Ramos (cell line): ENCODE measurements around the gene AGAP1.

Source experiments
- in situ Hi-C: fragments of 300-500 bp; cut with MboI; formaldehyde crosslinking; loops from one replicate; pipeline ENCODE4 v1.14.3; 2022; ENCODE audit warnings: low sequenced_read_pairs; ENCODE audit not compliant: unreplicated experiment

Gene AGAP1

DNA sequence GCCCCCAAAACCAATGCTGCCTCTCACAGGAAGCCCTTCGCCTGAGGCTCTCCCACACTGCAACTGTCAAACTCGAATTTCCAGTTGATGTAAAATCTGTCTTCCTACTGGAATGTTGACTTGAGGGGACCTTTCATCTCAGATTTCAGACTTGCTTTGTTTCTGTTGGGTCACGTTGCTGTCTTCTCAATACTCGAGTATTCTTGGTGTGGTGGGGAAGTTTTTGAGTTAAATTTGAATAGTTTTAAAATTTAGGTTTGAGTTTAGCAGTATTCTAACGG is 50.8 kb downstream of the AGAP1 start:
- in situ Hi-C loops, result no loop called here

DNA sequence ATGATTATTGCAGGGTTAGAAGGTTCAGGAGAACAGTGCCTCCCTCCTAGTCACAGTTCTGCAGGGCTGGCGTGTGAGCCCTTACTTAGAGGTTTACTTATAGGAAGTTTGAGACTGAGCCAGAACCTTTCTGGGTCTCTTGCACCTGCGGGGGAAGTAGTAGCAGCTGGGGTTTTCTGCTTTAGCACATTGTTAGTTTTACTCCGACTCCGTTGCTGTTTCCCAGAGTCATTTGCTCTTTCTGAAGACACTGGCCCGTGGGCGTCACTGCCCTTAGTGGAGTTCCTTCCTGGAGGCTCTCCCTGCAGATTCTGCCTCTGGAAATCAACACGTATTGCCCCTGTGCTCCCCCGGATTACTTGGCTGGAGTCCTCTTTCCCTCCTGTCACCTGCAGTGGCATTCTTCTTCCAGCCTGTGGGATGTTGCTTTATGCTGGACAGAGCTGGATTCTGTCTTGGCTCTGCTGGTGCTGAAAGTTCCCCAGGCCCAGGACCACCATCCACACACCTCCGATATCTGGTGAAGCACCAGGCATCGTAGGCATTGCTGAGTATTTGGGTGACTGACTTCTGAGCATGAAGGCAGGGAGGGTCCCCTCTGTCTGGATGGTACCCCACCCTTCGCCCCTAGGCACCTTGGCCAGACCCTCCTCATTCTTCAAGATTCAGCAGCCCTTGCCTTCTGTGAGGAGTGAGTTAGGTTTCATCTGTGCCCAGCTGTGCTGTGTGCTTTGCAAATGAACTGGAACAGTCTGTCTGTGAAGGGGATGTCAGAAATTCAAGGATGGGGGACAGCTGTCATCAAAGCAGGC is 51.7 kb downstream of the AGAP1 start:
- in situ Hi-C loops, result no loop called here

DNA sequence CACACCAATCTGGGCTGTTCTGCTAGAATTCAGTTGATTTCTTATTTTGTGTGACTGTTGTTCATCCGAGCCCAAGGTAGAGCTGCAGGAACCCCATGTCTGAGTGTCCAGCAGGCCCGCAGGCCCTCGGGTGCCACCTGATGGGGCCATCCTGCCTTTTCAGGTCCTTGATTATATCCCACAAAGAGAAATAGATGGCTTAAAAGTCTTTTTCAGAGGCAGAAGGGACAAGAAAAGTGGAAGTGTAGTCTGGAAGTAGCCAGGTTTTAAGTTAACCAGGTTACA is 52.2 kb downstream of the AGAP1 start:
- in situ Hi-C loops, result no loop called here

DNA sequence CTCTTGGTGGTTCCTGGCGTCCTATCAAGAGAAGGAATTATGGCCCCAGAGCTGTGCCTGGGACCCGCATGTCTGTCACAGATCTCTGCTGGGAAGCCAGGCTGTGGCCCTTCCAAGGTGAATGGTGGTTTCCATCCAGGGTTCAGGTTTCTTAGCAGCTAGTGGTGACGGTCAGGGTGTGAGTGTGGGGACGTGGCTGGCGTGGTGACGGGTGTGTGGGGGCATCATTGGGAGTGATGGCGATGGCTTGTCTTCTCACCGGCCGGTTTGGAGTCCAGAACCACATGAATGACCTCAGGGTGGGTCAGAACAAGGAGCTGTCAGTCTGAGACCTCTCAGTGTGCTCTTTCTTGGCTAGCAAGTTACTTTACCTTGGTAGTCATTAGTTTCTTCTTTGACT is 52.6 kb downstream of the AGAP1 start:
- in situ Hi-C loops, result no loop called here

DNA sequence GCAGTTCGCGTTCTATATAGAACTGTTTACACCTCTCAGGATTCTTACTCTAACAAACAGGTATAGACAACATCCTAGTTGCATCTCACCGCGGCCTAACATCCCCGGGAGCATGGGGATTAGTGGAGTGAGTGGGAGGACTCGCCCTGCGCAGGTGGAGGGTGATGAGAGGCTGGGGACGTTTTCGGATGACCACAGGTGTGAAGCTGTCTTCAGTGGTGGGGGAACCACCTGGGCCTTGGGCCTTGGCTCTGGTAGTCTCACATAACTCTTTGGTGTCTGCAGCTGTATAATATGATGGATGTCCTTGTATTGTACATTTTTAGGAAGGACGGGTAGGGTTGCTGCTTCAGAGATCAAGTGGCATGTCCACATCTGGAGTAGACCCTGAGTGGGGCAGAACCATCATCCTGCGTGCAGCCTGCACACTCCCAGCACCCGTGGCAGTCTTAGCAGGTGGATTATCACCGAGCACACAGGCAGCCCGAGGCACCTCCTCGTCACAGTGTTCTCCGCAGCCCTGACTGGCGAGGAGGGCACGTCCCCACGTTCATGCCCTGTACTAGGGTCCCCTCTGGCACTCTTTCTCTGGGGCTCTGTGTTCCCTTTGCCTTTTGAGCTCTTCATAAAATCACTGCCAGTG is 56.0 kb downstream of the AGAP1 start:
- in situ Hi-C loops, result no loop called here

DNA sequence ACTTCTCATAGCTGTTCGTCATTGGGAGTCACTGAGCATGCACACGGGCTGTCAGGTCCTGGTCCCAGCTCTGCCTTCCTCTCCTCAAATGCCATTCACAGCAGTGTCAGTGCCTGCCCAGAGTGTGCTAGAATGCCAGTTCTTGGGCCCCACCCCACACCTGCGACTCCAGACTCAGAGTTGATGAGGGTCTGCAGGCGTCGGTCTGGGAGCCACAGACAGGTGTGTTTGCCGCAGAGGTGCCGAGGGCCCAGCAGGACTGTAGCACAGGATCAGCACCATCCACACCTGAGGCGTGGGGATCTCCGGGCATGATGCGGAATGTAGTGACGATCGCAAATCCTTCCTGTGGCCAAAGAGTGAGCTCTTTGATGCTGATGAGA is 56.5 kb downstream of the AGAP1 start:
- in situ Hi-C loops, result no loop called here

DNA sequence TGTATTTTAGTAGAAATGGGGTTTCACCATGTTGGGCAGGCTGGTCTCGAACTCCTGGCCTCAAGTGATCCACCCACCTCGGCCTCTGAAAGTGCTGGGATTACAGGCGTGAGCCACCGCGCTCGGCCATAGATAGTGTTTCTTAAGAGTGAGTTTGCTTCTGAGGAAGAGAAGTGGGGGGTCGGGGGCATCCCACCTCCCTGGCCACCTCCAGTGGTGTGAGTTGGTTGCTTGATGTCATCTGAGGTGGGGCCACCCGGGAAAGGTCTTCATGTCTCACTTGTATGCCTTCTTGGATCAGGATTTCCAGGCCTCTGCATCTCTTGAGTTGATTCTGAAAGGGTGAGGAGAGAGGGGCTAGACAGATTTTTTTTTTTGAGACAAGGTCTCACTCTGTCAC is 57.1 kb downstream of the AGAP1 start:
- in situ Hi-C loops, result no loop called here

DNA sequence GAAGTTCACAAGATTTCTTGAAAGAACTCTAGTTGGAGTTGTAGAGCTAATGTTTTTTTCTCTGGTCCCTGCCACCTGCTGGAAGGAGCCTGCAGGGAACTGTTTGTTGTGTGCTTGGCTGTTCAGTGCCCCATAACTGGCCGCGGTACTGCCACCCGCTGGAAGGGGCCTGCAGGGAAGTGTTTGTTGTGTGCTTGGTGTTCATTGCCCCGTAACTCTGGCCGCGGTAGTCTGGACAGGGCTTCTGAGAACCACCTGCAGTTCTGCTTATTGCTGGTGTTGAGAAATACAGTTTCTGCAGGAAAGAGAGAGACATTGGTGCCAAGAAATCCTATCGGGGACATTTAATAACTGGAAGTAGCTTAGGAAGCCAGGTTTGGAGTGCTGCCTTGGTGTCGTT is 58.1 kb downstream of the AGAP1 start:
- in situ Hi-C loops, result no loop called here

DNA sequence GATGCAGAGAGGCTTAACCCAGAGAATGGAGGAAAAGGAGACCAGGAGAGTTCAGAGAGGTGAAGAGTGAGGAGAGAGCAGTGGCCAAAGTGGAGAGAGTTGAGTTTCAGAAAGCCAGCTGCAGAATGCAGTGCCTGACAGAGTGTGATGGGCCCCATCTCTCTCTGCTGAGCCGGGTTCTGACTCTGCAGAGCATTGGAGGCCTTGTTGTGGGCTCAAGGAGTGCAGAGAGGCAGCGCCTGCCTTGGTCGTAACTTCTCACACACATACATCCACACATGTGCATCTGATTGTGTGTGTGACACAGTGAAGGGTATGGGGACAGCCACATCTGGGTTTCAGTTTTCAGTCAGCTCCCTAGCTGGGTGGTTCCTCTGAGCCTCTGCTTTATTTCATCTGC is 58.8 kb downstream of the AGAP1 start:
- in situ Hi-C loops, result no loop called here

DNA sequence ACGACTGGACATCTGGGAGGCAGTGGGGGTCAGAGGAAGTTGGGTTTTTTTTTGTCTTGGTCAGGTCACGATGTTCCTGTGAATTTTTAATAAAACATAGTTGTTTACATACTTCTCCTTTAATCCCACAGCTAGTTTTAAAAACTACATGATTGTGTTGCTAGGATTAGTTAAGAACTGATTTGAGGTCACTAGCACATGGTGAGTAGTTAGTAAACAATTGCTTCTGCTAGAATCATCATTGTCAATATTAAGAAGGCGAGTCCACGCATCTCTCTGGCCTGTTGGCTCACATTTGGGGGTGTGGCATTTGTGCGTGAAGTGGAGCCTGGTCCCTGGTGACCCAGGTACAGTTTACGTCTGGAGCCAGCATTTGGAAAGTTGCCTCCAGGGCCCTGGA is 59.4 kb downstream of the AGAP1 start:
- in situ Hi-C loops, result no loop called here

DNA sequence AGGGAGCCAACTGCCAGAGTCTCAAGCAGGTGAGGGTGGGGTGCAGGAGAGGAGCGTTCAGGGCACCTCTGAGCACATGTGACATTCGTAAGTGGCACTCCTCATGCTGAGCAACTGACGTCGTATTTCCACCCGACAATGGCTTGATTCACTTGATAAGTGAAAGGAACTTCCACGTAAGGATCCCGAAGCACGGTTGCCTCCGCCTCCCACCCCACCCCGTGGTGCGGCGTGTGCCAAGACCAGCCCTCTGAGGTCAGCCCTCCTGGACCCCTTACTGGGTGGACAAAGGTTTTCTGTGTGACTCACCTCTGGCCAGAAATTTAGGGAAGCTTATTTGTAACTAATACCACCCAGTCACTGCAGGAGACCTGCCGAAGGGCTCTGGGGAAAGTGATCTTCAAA is 59.9 kb downstream of the AGAP1 start:
- in situ Hi-C loops, result no loop called here

DNA sequence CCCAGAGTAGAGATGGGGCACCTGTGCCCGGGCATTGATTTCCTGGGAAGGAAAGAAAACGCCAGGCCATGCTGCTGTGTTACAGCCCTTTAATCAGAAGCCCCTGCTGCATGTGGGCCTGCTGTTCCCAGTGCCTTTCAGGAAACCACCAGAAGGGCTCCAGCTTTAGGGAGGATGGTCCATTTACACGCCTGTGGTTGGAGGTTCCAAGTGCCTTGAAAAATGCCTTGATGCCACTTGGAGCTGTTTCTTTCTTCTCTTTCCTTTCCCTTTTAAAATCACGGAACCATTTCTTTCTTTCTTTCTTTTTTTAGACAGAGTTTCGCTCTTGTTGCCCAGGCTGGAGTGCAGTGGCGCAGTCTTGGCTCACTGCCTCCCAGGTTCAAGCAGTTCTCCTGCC is 60.5 kb downstream of the AGAP1 start:
- in situ Hi-C loops, result no loop called here

DNA sequence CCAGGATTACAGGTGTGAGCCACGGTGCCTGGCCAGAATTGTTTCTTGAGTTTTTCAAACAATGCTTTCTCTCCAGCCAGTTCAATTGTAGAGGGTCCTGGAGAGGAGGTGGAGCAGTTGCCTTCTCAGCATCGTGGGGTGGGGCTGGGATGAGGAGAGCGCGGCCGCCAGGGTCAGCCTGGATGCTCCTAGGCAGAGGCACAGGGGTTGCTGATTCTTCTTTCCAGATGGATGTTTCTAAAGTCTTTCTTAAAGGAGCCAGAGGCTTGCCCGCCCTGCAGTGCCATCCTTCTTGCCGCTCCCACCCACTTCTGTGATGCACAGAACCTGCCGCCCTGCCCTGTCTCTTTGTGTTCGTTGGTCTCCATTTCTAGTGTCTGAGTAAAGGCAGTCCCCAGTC is 61.1 kb downstream of the AGAP1 start:
- in situ Hi-C loops, result no loop called here

DNA sequence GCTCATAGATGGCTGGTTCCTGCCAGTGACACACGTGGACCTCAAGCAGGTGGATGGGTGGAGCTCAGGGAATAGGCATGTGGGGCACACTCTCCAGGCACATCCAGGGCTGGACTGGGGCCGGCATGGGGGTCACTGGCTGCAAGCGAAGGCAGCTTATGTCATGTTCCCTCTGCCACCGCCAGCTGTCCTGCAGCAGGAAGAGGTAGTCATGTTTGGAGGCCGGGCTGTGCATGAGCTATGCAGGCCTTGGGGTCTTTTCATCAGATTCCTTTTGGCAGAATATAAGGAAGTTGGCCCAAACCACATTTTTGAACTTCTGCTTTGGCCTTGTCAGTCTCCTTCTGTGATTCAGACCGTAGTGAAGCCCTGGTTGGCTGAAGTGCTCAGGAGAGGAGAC is 61.5 kb downstream of the AGAP1 start:
- in situ Hi-C loops, result no loop called here

DNA sequence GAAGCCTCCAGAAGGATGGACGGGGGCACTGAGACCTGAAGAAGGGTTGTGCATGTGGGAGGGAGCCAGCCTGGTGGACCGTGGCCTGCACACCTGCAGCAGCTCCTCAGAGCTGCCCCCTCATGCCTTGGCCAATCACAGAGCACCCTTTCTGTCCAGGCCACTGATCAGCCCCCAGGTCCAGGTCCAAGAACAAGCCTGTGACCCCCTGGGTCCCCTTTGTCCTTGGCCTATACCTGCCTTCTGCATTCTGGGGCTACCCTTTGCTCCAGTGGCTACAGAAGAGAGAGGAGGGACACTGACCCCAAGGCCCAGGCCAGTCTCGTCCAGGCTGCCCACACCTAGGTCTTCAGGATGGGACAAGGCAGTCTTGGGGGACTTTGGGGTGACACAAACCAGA is 62.2 kb downstream of the AGAP1 start:
- in situ Hi-C loops, result no loop called here

DNA sequence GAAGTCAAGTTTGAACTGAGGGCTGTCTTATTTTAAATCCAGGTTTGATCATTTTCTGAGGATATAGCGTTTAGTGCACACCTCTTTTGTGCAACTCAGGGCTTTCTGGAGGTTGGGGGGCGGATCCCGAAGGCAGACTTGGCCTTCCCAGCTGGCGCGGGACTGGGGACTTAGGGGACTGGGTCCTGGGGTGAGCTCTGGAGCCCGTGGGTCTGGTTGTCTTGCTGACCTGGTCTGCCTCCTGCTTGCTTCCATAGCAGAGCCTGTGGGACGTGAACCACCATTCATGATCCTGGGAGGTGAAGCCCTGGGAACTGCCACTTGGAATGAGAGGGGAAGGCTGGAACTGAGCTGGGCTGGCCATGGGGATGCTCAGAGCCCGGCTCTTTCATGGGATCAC is 63.1 kb downstream of the AGAP1 start:
- in situ Hi-C loops, result no loop called here

DNA sequence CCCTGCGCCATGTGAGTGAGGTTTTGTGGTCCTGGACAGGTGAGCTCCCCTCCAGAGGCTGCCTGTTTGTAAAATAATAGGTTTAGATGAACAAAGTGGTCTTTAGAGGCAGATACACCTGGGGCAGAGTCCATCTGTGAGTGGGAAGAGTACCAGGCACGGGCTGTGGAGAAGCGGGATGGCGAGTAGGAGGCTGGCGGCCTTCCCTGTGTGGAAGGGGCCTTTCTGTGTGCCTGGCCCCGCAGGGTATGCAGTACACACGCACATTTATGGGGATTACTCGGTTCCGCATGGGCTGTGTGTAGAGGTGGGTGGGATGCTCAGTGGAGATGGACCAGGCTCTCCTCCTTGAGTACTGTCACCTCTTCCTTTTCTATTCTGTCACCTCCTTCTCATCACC is 64.1 kb downstream of the AGAP1 start:
- in situ Hi-C loops, result no loop called here

DNA sequence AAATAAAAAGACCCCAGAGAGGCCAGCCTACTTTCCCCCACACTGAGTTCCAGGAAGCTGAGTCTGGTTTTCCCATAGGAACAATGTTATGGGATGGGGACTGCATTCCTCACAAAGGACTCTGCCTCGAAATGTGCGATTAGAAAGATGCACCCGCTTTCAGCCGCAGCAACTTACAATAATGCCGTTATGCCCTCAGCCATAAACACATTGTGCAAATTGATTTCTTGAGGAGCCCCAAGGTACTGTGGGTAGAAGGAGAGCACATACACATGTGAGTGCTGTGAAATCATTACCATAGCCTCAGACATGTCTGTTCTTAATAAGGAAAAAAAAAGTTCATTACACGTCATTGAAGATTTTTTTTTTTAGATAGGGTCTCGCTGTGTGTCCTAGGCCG is 64.7 kb downstream of the AGAP1 start:
- in situ Hi-C loops, result no loop called here

DNA sequence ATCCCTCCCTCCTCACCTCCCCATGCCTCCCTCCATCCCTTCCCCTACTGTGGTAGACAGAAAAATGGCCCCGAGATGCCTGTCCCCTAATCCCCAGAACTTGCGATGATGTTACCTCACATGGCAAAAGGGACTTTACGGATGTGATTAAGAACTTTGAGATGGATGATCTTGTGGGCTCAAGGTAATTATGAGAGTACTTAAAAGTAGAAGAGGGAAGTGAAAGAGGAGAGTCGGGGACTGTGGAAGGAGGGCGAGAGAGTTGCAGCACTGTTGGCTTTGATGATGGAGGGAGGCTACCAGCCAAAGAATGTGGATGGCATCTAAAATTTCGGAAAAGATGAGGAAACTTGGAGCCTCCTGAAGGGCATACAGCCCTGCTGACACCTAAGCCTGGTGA is 66.5 kb downstream of the AGAP1 start:
- in situ Hi-C loops, result no loop called here

DNA sequence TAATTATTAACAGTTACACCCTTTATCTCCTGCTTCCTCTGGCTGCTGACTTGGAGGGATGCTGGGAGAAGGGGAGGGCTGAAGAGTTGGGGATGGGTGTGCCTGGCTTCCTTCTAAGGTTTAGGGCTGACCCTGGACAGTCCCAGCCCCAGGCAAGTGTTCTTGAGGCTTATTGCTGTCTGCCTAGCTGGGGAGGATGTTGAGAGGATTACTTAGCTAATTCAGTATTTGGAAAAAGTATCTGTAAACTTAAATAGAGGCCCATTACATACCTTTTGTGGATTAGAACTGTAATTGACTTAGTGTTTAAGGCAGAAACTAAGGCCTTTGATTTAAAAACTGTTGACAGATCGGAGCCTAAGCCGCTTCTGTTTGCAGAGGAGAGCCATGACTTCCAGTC is 67.6 kb downstream of the AGAP1 start:
- in situ Hi-C loops, result no loop called here

DNA sequence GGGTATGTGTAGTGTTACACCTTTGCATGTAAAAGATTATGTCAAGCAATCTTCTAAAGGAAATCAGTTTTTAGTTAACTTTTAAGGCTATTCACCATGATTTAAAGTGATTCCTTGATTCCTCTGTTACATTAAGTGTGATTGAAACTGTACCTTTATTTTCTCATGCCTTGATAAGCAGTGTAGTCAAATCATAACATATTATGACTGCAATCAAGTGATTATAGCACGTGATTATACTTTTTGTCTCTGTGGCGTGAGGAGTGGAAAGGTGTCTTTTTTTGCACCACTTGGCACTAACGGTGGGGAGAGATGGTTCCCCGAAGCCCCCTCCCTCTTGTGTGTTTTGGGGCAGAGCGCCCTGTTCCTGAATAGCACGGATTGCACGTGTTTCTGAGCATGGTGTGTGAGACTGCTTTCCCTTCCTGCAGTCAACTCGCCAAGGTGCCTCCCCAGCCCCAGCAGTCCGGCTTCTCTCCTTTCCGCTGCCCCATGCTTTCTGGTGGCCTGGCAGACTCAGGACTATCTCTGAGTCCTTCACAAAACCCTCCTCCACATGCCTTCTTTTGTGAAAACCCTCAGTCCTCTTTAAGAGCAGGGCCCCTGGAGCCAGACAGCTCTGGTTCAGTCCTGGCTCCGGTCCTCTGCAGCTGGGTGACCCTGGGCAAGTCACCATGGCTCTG is 68.4 kb downstream of the AGAP1 start:
- in situ Hi-C loops, result no loop called here
